ENCODE measurements around the gene MLLT6.

Gene MLLT6

GRCh38 chr17:38777641-38778250 is 72.7 kb downstream of the MLLT6 start:
- no peak for DNase-seq

All from fibroblast of skin of back (primary cell).